Activated CD4-positive, alpha-beta T cell treated with anti-CD3 and anti-CD28 coated beads, Interleukin-2, Interleukin-6, amounts not matched to agents 100 ng/mL and 50 ng/mL, durations not matched to agents 16 hours and 8 hours (primary cell): Measurements from ENCODE around the gene MTR.

Experiments
- DNase-seq: peaks from one replicate; pipeline ENCODE4 v3.0.0-alpha.2; 2020

MTR gene

GRCh38 chr1:236779312-236779711 is 15.8 kb upstream of the MTR start:
- no peak for DNase-seq

- no peak for DNase-seq
Observed at GRCh38 chr1:236785477-236785876, 9.6 kb upstream of the MTR start.

- no peak for DNase-seq
Observed at GRCh38 chr1:236786453-236786852, 8.6 kb upstream of the MTR start.

GRCh38 chr1:236794585-236795034 is 482 bp upstream of the MTR start:
- DNase-seq, result no peak

- DNase-seq, result peak; percentile 11
Observed at GRCh38 chr1:236795757-236796667, 920 bp downstream of the MTR start.

- DNase-seq, result no peak
Observed at GRCh38 chr1:236799001-236799400, 3.9 kb downstream of the MTR start.

- peak; percentile 41 for DNase-seq
Observed at GRCh38 chr1:236800002-236800620, 5.0 kb downstream of the MTR start.

- peak; percentile 12 for DNase-seq
Observed at GRCh38 chr1:236800623-236801022, 5.5 kb downstream of the MTR start.

- DNase-seq, result no peak
Observed at GRCh38 chr1:236802264-236802663, 7.2 kb downstream of the MTR start.

GRCh38 chr1:236806634-236807033 is 11.5 kb downstream of the MTR start:
- no peak for DNase-seq

GRCh38 chr1:236808005-236808404 is 12.9 kb downstream of the MTR start:
- no peak for DNase-seq

- no peak for DNase-seq
Observed at GRCh38 chr1:236808564-236809130, 13.6 kb downstream of the MTR start.

- DNase-seq, result no peak
Observed at GRCh38 chr1:236809148-236809547, 14.1 kb downstream of the MTR start.

- no peak for DNase-seq
Observed at GRCh38 chr1:236810018-236810417, 14.9 kb downstream of the MTR start.

- no peak for DNase-seq
Observed at GRCh38 chr1:236812334-236813030, 17.4 kb downstream of the MTR start.

GRCh38 chr1:236815941-236816340 is 20.8 kb downstream of the MTR start:
- no peak for DNase-seq

GRCh38 chr1:236819856-236820255 is 24.8 kb downstream of the MTR start:
- DNase-seq, result no peak

- no peak for DNase-seq
Observed at GRCh38 chr1:236821091-236821627, 26.1 kb downstream of the MTR start.

GRCh38 chr1:236823559-236823958 is 28.5 kb downstream of the MTR start:
- no peak for DNase-seq

- no peak for DNase-seq
Observed at GRCh38 chr1:236829085-236829484, 34.0 kb downstream of the MTR start.

GRCh38 chr1:236830116-236830515 is 35.0 kb downstream of the MTR start:
- no peak for DNase-seq

GRCh38 chr1:236830560-236830959 is 35.5 kb downstream of the MTR start:
- no peak for DNase-seq

- no peak for DNase-seq
Observed at GRCh38 chr1:236833575-236833974, 38.5 kb downstream of the MTR start.
